Thyroid gland (tissue), 4 donors: ENCODE measurements around the gene SPATC1L. TPM values are rescaled to one million over a fixed set of nuclear protein-coding genes. Genes with fewer than 3 reads are reported as not detected.
A peak's percentile ranks its signal among the peaks of the same experiment; 100 is the strongest.

ENCODE experiments used
- DNase-seq, 2 donors: peaks; one replicate each; pipeline ENCODE4 v3.0.0-alpha.2; 2019
- H3K27ac ChIP-seq, 3 donors: fragments of 200-600 bp; sonication (generic); 1 replicate in 2 of 3; 2 replicates in 1 of 3; pipeline ENCODE4 v1.5.1; 2016 to 2019; ENCODE audit warnings: mild to moderate bottlenecking in 1 of 3, moderate library complexity in 1 of 3
- H3K27me3 ChIP-seq: fragments of 200-600 bp; sonication (generic); one replicate; pipeline ENCODE4 v1.5.1; 2019
- H3K36me3 ChIP-seq, 2 donors: fragments of 200-600 bp; sonication (generic); one replicate each; pipeline ENCODE4 v1.5.1; 2016 to 2019
- H3K4me1 ChIP-seq, 2 donors: fragments of 200-600 bp; sonication (generic); one replicate each; pipeline ENCODE4 v1.5.1; 2017 to 2019
- H3K4me3 ChIP-seq, 3 donors: fragments of 200-600 bp; sonication (generic); replicated peaks in 1 of 3; 1 replicate in 2 of 3; 2 replicates in 1 of 3; pipeline ENCODE4 v1.5.1; 2016; ENCODE audit warnings: mild to moderate bottlenecking in 1 of 3
- H3K9me3 ChIP-seq: fragments of 200-600 bp; sonication (generic); one replicate; pipeline ENCODE4 v1.5.1; 2017
- POLR2A ChIP-seq, 2 donors: fragments of 450-650 bp; IDR thresholded peaks; one replicate each; pipeline ENCODE4 v1.6.1; 2017; ENCODE audit warnings: antibody characterized with exemption in 2 of 2, mild to moderate bottlenecking in 2 of 2, moderate library complexity in 1 of 2
- WGBS, 2 donors: methylation state at CpG; one replicate each; pipeline ENCODE4 v1.1.5; 2017; 5-methylcytosine and 5-hydroxymethylcytosine counted together
- intact Hi-C: fragments of 100-400 bp; cut with DNase I; formaldehyde crosslinking; loops from one replicate; pipeline ENCODE4 v1.15.1; 2023
- total RNA-seq, 4 donors: library from RNA; depleted of rRNA; stranded (reverse); fragments of >200 nt; gene quantifications; one replicate each; pipeline ENCODE4 v1.2.3, GENCODE V29; 2016
- TF ChIP-seq, protein P1 (sequence below), 6 experiments: fragments of 200-600 bp in 3 of 6; fragments of 450-650 bp in 3 of 6; sonication (generic) in 3 of 6; IDR thresholded peaks; one replicate each; pipeline ENCODE4 v1.5.1; 2016 to 2019; ENCODE audit warnings: antibody characterized with exemption in 6 of 6, mild to moderate bottlenecking in 2 of 6, inconsistent platforms in 1 of 6, moderate library complexity in 1 of 6

Gene SPATC1L
- total RNA-seq, 4 donors from 2014 or later, result 3.5 to 9.0 (median 5.8) TPM

DNA sequence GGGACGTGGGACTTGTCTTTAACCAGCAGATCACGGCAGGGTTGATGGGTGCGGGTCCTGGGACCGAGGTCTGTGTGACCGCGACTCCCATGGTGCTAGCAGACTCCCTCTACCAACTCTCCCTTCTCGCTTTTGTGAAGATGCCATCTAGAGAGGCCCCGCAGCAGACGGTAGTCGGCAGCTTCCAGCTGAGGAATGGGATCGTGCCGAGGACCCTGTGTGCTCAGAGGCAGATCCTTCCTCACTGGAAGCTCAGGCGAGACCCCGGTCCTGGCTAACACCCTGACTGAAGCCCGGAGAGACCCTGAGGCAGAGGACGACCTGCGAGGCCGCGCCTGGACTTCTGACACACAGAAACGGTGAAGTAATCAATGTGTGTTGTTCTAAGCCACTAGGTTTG is 12.5 kb upstream of the SPATC1L start:
- Histone ChIP-seq H3K36me3 (peaks cover 20 to 28% of the 10 kb centered on the region in 2 donors), H3K27me3 (no peaks in the 10 kb centered on the region), H3K9me3 (no peaks in the 10 kb centered on the region), H3K27ac (no peak overlapping the region), H3K4me3 (no peak overlapping the region), H3K4me1 (no peaks in the 10 kb centered on the region)
- WGBS, 2 donors, result 87 to 91% methylated on average over 17 to 20 of the region's 20 CpGs
- DNase-seq, result no peak
- intact Hi-C loops, result no loop called here
- TF ChIP-seq, protein P1, sequence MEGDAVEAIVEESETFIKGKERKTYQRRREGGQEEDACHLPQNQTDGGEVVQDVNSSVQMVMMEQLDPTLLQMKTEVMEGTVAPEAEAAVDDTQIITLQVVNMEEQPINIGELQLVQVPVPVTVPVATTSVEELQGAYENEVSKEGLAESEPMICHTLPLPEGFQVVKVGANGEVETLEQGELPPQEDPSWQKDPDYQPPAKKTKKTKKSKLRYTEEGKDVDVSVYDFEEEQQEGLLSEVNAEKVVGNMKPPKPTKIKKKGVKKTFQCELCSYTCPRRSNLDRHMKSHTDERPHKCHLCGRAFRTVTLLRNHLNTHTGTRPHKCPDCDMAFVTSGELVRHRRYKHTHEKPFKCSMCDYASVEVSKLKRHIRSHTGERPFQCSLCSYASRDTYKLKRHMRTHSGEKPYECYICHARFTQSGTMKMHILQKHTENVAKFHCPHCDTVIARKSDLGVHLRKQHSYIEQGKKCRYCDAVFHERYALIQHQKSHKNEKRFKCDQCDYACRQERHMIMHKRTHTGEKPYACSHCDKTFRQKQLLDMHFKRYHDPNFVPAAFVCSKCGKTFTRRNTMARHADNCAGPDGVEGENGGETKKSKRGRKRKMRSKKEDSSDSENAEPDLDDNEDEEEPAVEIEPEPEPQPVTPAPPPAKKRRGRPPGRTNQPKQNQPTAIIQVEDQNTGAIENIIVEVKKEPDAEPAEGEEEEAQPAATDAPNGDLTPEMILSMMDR (IDR thresholded peaks at IDR 0.05), result no peak
- TF ChIP-seq POLR2A (IDR thresholded peaks at IDR 0.05), result no peak

DNA sequence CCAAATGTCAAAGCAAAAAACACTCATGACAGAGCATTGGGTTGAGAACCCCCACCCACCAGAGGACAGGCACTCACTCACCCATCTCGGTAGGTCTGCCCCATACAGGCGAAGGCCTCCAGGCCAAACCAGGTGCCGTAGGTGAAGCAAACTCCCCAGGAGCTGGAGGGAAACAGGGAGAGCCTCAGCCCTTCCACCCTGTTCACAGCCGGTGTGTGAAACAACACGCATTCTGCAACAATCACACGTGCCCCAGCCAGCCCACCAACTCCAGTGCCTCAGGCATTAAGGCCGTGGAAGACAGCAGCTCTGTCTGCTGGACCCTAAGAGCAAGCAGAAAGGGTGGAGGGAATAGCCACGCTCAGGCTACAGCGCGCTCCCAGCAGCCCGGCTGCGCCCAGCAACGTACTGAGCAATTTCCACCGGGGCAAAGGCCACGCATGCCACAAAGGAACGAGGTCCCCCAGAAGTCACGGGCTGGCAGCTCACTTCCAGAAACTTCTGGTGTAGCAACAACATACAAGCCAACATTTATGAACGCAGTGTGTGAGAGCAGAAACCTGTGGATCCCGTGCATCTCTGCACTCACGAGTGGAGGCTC is 11.4 kb upstream of the SPATC1L start:
- H3K9me3 ChIP-seq, result no peaks in the 10 kb centered on the region
- H3K4me3 ChIP-seq, result no peak overlapping the region
- no peaks in the 10 kb centered on the region for H3K4me1 ChIP-seq
- H3K27me3 ChIP-seq, result no peaks in the 10 kb centered on the region
- H3K36me3 ChIP-seq, result peaks cover 20 to 28% of the 10 kb centered on the region in 2 donors
- 87 to 90% methylated on average over 13 to 20 of the region's 20 CpGs for WGBS, 2 donors
- no peak for DNase-seq
- TF ChIP-seq POLR2A (IDR thresholded peaks at IDR 0.05), result no peak
- TF ChIP-seq, protein P1 (IDR thresholded peaks at IDR 0.05), result no peak
- no peak overlapping the region for H3K27ac ChIP-seq
- intact Hi-C loops, result no loop called here

DNA sequence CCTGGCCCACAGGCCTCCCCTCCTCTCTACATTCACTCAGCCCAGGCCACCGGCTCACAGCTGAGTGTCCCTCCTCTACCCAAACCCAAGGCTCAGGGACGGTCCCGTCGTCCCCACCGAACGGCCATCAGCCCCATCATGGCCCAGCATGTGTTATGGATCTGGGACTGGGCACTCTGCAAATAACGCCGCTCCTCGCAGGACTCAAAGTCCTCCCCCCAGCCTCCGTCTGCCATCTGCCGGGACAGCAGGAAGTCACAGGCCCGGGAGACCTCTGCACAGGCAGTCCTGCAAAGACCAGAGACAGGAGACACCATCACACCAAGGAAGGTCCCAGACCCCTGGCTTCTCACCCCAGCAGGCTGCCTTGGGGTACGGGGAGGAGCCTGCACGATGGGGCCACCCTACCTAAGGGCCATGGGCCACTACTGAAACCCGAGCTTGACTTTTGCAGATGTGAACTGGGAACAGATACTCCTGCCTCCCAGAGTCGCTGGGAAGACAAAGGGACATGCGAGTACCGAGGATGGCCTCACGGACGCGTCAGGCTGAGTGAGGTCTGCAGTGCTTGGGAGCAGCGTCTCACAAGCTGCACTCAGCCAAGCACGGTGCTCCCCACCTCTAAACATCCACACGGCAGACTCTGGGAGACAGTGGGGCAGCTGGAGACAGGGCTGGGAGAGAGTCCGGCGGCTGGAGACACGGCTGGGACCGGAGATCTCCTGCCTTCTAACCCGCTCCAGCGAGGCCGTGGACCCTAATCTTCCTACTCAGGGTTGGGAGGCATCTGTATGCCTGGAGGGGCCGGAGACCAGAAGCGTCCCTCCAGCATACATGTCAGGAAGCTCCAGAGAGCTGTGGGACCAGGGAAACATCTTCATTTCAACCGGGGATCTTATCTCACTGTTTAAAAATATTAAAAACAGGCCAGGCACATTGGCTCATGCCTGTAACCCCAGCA is 10.4 kb upstream of the SPATC1L start:
- no peak overlapping the region for H3K4me3 ChIP-seq
- H3K27ac ChIP-seq, result no peak overlapping the region
- H3K36me3 ChIP-seq, result peaks cover 17 to 28% of the 10 kb centered on the region in 2 donors
- H3K9me3 ChIP-seq, result no peaks in the 10 kb centered on the region
- no peaks in the 10 kb centered on the region for H3K4me1 ChIP-seq
- no peaks in the 10 kb centered on the region for H3K27me3 ChIP-seq
- intact Hi-C loops, result no loop called here
- 93 to 94% methylated on average over 26 to 34 of the region's 34 CpGs for WGBS, 2 donors
- TF ChIP-seq, protein P1 (IDR thresholded peaks at IDR 0.05), result no peak
- TF ChIP-seq POLR2A (IDR thresholded peaks at IDR 0.05), result no peak
- DNase-seq, result peak in 1 of 2 donors; percentile 0

- no peaks in the 10 kb centered on the region for H3K9me3 ChIP-seq
- no peaks in the 10 kb centered on the region for H3K27me3 ChIP-seq
- WGBS, 2 donors, result 95 to 96% methylated on average over 8 to 9 of the region's 10 CpGs
- intact Hi-C loops, result no loop called here
- H3K4me3 ChIP-seq, result no peak overlapping the region
- peaks cover 15 to 21% of the 10 kb centered on the region in 2 donors for H3K36me3 ChIP-seq
- no peak overlapping the region for H3K27ac ChIP-seq
- H3K4me1 ChIP-seq, result peaks cover 0 to 5% of the 10 kb centered on the region in 2 donors
- DNase-seq, result no peak
- TF ChIP-seq, protein P1 (IDR thresholded peaks at IDR 0.05), result no peak
- no peak for TF ChIP-seq POLR2A (IDR thresholded peaks at IDR 0.05)
These were observed 9.6 kb upstream of the SPATC1L start for GRCh38 chr21:46193829-46194373.
